Loucy (cell line): ENCODE data around the gene CCT7.

Experiments
- H2AFZ ChIP-seq: fragments of 200-600 bp; sonication (generic); 2 replicates; pipeline ENCODE4 v1.6.0; 2016; ENCODE audit warnings: antibody characterized with exemption, mild to moderate bottlenecking, low read length, moderate library complexity
- H3F3A ChIP-seq: fragments of 200-600 bp; 2 replicates; pipeline ENCODE4 v1.6.0; 2016; ENCODE audit warnings: antibody characterized with exemption, low read depth, mild to moderate bottlenecking
- H3K27me3 ChIP-seq: fragments of 200-600 bp; sonication (generic); 2 replicates; pipeline ENCODE4 v1.6.1; 2014; ENCODE audit warnings: low read length, mild to moderate bottlenecking; ENCODE audit not compliant: insufficient read depth, poor library complexity, severe bottlenecking
- H3K36me3 ChIP-seq: fragments of 200-600 bp; sonication (generic); 2 replicates; pipeline ENCODE4 v1.6.1; 2016; ENCODE audit warnings: low read length; ENCODE audit not compliant: insufficient read depth
- H3K4me1 ChIP-seq: fragments of 200-600 bp; sonication (generic); 2 replicates; pipeline ENCODE4 v1.5.1; 2014; ENCODE audit warnings: low read length, mild to moderate bottlenecking; ENCODE audit not compliant: insufficient read depth, poor library complexity, severe bottlenecking
- H3K4me2 ChIP-seq: fragments of 200-600 bp; sonication (generic); 2 replicates; pipeline ENCODE4 v1.6.0; 2014; ENCODE audit warnings: antibody characterized with exemption, low read length, low read depth, mild to moderate bottlenecking; ENCODE audit not compliant: poor library complexity, severe bottlenecking
- H3K4me3 ChIP-seq: fragments of 200-600 bp; sonication (generic); 2 replicates; pipeline ENCODE4 v1.5.1; 2014; ENCODE audit warnings: low read length, mild to moderate bottlenecking, mixed read lengths; ENCODE audit not compliant: poor library complexity, severe bottlenecking
- H3K79me2 ChIP-seq: fragments of 200-600 bp; sonication (generic); 2 replicates; pipeline ENCODE4 v1.6.1; 2014; ENCODE audit warnings: low read length; ENCODE audit not compliant: insufficient read depth
- H3K9ac ChIP-seq: fragments of 200-600 bp; sonication (generic); 2 replicates; pipeline ENCODE4 v1.6.0; 2014; ENCODE audit warnings: mild to moderate bottlenecking, low read depth, low read length, moderate library complexity; ENCODE audit not compliant: poor library complexity, severe bottlenecking
- H3K9me2 ChIP-seq: fragments of 200-600 bp; sonication (generic); replicated peaks from 2 replicates; pipeline ENCODE4 v1.6.1; 2016; ENCODE audit warnings: low read depth, low read length, mixed read lengths
- H3K9me3 ChIP-seq: fragments of 200-600 bp; sonication (generic); 2 replicates; pipeline ENCODE4 v1.6.1; 2014; ENCODE audit warnings: mild to moderate bottlenecking, antibody characterized with exemption, low read length, low read depth; ENCODE audit not compliant: insufficient read depth
- H4K20me1 ChIP-seq: fragments of 200-600 bp; sonication (generic); 2 replicates; pipeline ENCODE4 v1.6.0; 2014; ENCODE audit warnings: antibody characterized with exemption, low read length, mild to moderate bottlenecking; ENCODE audit not compliant: insufficient read depth, poor library complexity, severe bottlenecking
- CTCF ChIP-seq: fragments of 200-600 bp; sonication (generic); conservative IDR thresholded peaks from 2 replicates; pipeline ENCODE4 v1.5.1; 2014; ENCODE audit warnings: mild to moderate bottlenecking, antibody characterized with exemption, low read length
- EZH2phosphoT487 ChIP-seq: fragments of 200-600 bp; IDR thresholded peaks from 2 replicates; pipeline ENCODE4 v1.6.1; 2018; ENCODE audit warnings: antibody characterized with exemption, mild to moderate bottlenecking, moderate library complexity, borderline replicate concordance

CCT7 gene

GRCh38 chr2:73268830-73269685 is 35.0 kb downstream of the CCT7 start:
- Histone ChIP-seq H3K9ac (no peak overlapping the region), H3K9me3 (no peaks in the 10 kb centered on the region), H3K4me3 (no peak overlapping the region), H3K9me2 (no peaks in the 10 kb centered on the region), H4K20me1 (no peaks in the 10 kb centered on the region), H3K27me3 (no peaks in the 10 kb centered on the region), H3K4me1 (no peaks in the 10 kb centered on the region), H3K79me2 (peaks cover 6% of the 10 kb centered on the region; the same call in 1 of the 2 replicates), H3K36me3 (peaks cover 19% of the 10 kb centered on the region; the same call in 1 of the 2 replicates), H2AFZ (no peak overlapping the region), H3K4me2 (no peak overlapping the region), H3F3A (no peaks in the 10 kb centered on the region)
- TF ChIP-seq EZH2phosphoT487: no peak
- no peak for TF ChIP-seq CTCF

DNA sequence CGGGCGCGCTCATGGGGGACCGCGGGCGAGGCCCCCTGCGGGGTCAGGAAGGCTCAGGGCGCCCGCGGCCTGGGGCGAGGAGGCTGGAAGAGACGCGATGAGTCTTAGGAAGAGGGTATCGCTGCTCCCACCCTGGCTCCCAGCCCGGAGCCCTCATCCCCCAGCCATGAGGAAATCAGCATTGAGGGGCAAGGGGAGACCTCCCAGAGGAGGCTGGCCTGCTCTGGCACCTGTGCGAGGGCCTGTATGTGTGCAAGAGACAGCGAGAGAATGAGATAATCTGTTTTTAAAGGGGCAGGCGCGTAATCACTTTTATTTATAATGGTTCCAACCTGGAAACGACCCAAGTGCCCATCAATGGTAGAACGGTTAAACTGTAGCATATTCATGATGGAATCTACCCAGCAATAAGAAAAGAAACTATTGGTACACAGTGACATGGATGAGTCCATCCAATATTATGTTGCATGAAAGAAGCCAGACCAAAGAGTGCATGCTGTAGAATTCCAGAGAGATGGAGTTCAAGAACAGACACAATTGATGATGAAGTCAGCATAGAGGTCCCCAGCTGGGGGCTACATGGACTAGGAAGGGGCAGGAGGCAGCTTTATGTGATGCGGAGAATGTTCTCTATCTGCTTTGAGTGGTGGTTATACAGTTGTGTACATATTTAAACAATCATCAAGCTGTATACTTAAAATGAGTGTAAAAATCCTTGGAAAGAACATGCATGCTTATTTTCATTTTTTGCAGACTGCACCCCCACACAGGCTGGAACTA is 35.8 kb downstream of the CCT7 start:
- Histone ChIP-seq H3K9me2 (no peaks in the 10 kb centered on the region), H3K4me1 (no peaks in the 10 kb centered on the region), H2AFZ (no peak overlapping the region), H4K20me1 (no peaks in the 10 kb centered on the region), H3F3A (no peaks in the 10 kb centered on the region), H3K79me2 (peaks cover 6% of the 10 kb centered on the region; the same call in 1 of the 2 replicates), H3K36me3 (peaks cover 11% of the 10 kb centered on the region; the same call in 1 of the 2 replicates), H3K9me3 (no peaks in the 10 kb centered on the region), H3K4me2 (no peak overlapping the region), H3K27me3 (no peaks in the 10 kb centered on the region), H3K4me3 (no peak overlapping the region), H3K9ac (no peak overlapping the region)
- no peak for TF ChIP-seq EZH2phosphoT487
- TF ChIP-seq CTCF: no peak

DNA sequence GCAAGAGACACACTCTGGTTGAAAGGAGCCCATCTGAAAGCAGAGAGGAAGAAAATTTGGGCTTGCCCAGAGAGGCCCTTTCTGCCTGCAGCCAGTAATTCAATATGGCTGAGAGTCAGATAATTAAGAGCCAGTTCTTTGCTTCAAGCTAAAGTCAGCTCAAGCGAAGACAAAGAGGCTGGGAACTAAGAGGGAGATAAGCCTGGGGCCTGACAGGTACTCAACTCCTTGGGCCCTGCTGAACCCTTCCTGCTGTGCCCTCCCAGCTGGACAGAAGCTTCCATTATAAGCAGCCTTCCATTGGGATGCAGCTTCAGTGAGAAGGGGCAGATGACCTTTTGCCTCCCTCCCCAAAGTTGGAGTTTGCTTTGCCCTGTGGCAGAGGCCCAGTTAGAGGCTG is 38.2 kb downstream of the CCT7 start:
- Histone ChIP-seq H3K79me2 (peaks cover 19% of the 10 kb centered on the region; the same call in 1 of the 2 replicates), H3K27me3 (no peaks in the 10 kb centered on the region), H3K4me1 (no peaks in the 10 kb centered on the region), H4K20me1 (peaks cover 6% of the 10 kb centered on the region), H3K9ac (no peak overlapping the region), H2AFZ (no peak overlapping the region), H3K4me2 (no peak overlapping the region), H3F3A (no peaks in the 10 kb centered on the region), H3K9me3 (no peaks in the 10 kb centered on the region), H3K9me2 (no peaks in the 10 kb centered on the region), H3K36me3 (peaks cover 5% of the 10 kb centered on the region; the same call in 1 of the 2 replicates), H3K4me3 (no peak overlapping the region)
- TF ChIP-seq CTCF: no peak
- no peak for TF ChIP-seq EZH2phosphoT487
